ENCODE results near the gene EFEMP2.

- TF ChIP-seq CTCF (IDR thresholded peaks at IDR 0.05) (no peak), POLR2A (IDR thresholded peaks at IDR 0.05) (no peak)
Observed at GRCh38 chr11:65887723-65888162, 15.1 kb upstream of the EFEMP2 start.

Measured in esophagus squamous epithelium (tissue), 4 donors.